ENCODE measurements around the gene NBEAL2.
"Not testable (repeated sequence)": the region's sequence is repeated elsewhere in the genome, so short reads cannot be mapped to it uniquely, and the experiment has no call there.

The NBEAL2 gene

DNA sequence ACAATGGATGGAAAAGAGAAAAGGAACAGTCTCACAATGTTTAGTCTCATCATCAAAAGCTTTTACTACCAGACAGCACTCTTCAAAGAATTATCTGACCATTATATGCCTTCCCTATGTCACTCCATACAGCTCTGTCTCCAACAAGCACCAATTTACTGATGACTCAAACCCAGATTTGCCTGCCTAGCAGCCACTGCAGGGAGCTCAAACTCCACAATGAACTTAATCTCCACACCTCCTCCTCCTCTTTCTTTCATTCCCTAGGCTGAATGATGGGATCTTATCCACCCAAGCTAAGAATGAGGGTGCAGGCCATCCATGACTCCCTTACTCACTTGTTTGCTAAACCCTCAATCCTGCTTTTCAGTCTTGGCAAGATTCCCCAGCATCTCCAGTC is 45.5 kb downstream of the NBEAL2 start:
- Histone ChIP-seq H3K4ac (ENCODE audit: low read length) (no peak overlapping the region), H2AFZ (ENCODE audit: low read length) (no peak overlapping the region), H3K14ac (ENCODE audit: low read length) (no peak overlapping the region), H3K36me3 (replicated peaks in 1 of 2; ENCODE audit: control insufficient read depth in 2 of 2, insufficient read depth in 2 of 2, low read length in 2 of 2) (peaks cover 0 to 34% of the 10 kb centered on the region in 2 donors), H3K79me1 (ENCODE audit: low read depth, low read length) (peaks cover 2% of the 10 kb centered on the region), H4K8ac (ENCODE audit: low read depth, low read length) (no peak overlapping the region), H3K27ac (replicated peaks; ENCODE audit: low read length) (no peak overlapping the region), H2AK5ac (ENCODE audit: low read depth, low read length) (no peak overlapping the region), H3K27me3 (ENCODE audit: control insufficient read depth in 3 of 3, insufficient read depth in 3 of 3, low read depth in 1 of 3, low read length in 3 of 3) (no peaks in the 10 kb centered on the region), H2BK120ac (ENCODE audit: low read depth, low read length) (no peak overlapping the region), H3K4me1 (ENCODE audit: control insufficient read depth in 2 of 2, insufficient read depth in 1 of 2, low read depth in 1 of 2, low read length in 2 of 2) (peaks cover 0 to 5% of the 10 kb centered on the region in 2 donors), H2BK12ac (ENCODE audit: low read length) (no peak overlapping the region), H3K18ac (ENCODE audit: low read length) (no peak overlapping the region), H3K23ac (ENCODE audit: low read depth, low read length, poor library complexity) (no peak overlapping the region), H3K9me3 (replicated peaks in 1 of 2; ENCODE audit: control insufficient read depth in 2 of 2, insufficient read depth in 1 of 2, low read depth in 1 of 2, low read length in 2 of 2) (no peaks in the 10 kb centered on the region), H3K4me3 (ENCODE audit: low read length in 2 of 2) (no peak overlapping the region), H3K4me2 (ENCODE audit: insufficient read depth, low read length, poor library complexity, severe bottlenecking) (no peak overlapping the region), H4K91ac (ENCODE audit: low read depth, low read length, poor library complexity) (no peak overlapping the region), H2BK15ac (ENCODE audit: low read length) (no peak overlapping the region), H3K9ac (ENCODE audit: low read depth, low read length, poor library complexity) (no peak overlapping the region), H2BK5ac (ENCODE audit: low read length) (no peak overlapping the region)
- DNase-seq (ENCODE audit: low spot score), result no peak

DNA sequence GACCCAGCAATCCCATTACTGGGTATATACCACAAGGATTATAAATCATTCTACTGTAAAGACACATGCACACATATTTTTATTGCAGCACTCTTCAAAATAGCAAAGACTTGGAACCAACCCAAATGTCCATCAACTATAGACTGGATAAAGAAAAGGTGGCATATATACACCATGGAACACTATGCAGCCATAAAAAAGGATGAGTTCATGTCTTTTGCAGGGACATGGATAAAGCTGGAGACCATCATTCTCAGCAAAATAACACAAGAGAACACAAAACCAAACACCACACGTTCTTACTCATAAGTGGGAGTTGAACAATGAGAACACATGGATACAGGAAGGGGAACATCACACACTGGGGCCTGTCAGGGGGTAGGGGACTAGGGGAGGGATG is 47.0 kb downstream of the NBEAL2 start:
- H3K4me3 ChIP-seq (ENCODE audit: low read length in 2 of 2); DNase-seq (ENCODE audit: low spot score); H3K4me1 ChIP-seq (ENCODE audit: control insufficient read depth in 2 of 2, insufficient read depth in 1 of 2, low read depth in 1 of 2, low read length in 2 of 2); H2AFZ ChIP-seq (ENCODE audit: low read length); H3K14ac ChIP-seq (ENCODE audit: low read length); H4K8ac ChIP-seq (ENCODE audit: low read depth, low read length); H3K27ac ChIP-seq (replicated peaks; ENCODE audit: low read length); H3K9me3 ChIP-seq (replicated peaks in 1 of 2; ENCODE audit: control insufficient read depth in 2 of 2, insufficient read depth in 1 of 2, low read depth in 1 of 2, low read length in 2 of 2); H2BK15ac ChIP-seq (ENCODE audit: low read length); H2AK5ac ChIP-seq (ENCODE audit: low read depth, low read length); H2BK120ac ChIP-seq (ENCODE audit: low read depth, low read length); H3K18ac ChIP-seq (ENCODE audit: low read length); H2BK12ac ChIP-seq (ENCODE audit: low read length); H3K23ac ChIP-seq (ENCODE audit: low read depth, low read length, poor library complexity); H3K9ac ChIP-seq (ENCODE audit: low read depth, low read length, poor library complexity); H4K91ac ChIP-seq (ENCODE audit: low read depth, low read length, poor library complexity); H3K79me1 ChIP-seq (ENCODE audit: low read depth, low read length); H3K4ac ChIP-seq (ENCODE audit: low read length); H2BK5ac ChIP-seq (ENCODE audit: low read length); H3K27me3 ChIP-seq (ENCODE audit: control insufficient read depth in 3 of 3, insufficient read depth in 3 of 3, low read depth in 1 of 3, low read length in 3 of 3); H3K4me2 ChIP-seq (ENCODE audit: insufficient read depth, low read length, poor library complexity, severe bottlenecking): not testable (repeated sequence)
- WGBS, 2 donors (ENCODE audit: extremely low coverage in 2 of 2, insufficient read length in 2 of 2, insufficient replicate concordance in 1 of 2), result no CpG with 5 or more reads among the region's 1 CpG
- H3K36me3 ChIP-seq (replicated peaks in 1 of 2; ENCODE audit: control insufficient read depth in 2 of 2, insufficient read depth in 2 of 2, low read length in 2 of 2), result peaks cover 0 to 37% of the 10 kb centered on the region in 2 donors

DNA sequence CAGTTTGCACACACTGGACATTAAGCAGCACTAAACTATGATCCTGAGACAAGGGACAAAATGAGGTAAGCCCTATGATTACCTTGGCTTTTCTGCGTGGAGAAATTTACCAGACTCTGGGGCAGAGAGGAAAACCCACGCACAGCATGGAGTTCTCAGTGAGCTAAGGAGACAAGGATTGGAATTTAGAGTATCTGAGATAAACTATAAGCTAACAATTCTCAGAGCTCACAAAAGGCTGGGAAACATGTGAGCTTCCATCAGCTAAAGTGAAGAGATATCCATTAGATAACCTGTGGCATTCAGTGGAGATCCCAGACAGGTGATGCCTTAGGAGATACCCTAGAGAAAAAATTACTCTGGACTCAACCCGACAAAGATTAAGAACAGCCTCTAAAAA is 48.7 kb downstream of the NBEAL2 start:
- Histone ChIP-seq H3K9ac (ENCODE audit: low read depth, low read length, poor library complexity) (no peak overlapping the region), H2AFZ (ENCODE audit: low read length) (no peak overlapping the region), H3K4me1 (ENCODE audit: control insufficient read depth in 2 of 2, insufficient read depth in 1 of 2, low read depth in 1 of 2, low read length in 2 of 2) (peaks cover 0 to 5% of the 10 kb centered on the region in 2 donors), H3K27me3 (ENCODE audit: control insufficient read depth in 3 of 3, insufficient read depth in 3 of 3, low read depth in 1 of 3, low read length in 3 of 3) (no peaks in the 10 kb centered on the region), H3K4me3 (ENCODE audit: low read length in 2 of 2) (no peak overlapping the region), H3K4ac (ENCODE audit: low read length) (no peak overlapping the region), H2BK12ac (ENCODE audit: low read length) (no peak overlapping the region), H2BK15ac (ENCODE audit: low read length) (no peak overlapping the region), H3K79me1 (ENCODE audit: low read depth, low read length) (peaks cover 2% of the 10 kb centered on the region), H4K91ac (ENCODE audit: low read depth, low read length, poor library complexity) (no peak overlapping the region), H3K23ac (ENCODE audit: low read depth, low read length, poor library complexity) (no peak overlapping the region), H3K18ac (ENCODE audit: low read length) (no peak overlapping the region), H2BK5ac (ENCODE audit: low read length) (no peak overlapping the region), H3K14ac (ENCODE audit: low read length) (no peak overlapping the region), H3K27ac (replicated peaks; ENCODE audit: low read length) (no peak overlapping the region), H2AK5ac (ENCODE audit: low read depth, low read length) (no peak overlapping the region), H3K36me3 (replicated peaks in 1 of 2; ENCODE audit: control insufficient read depth in 2 of 2, insufficient read depth in 2 of 2, low read length in 2 of 2) (peaks cover 0 to 51% of the 10 kb centered on the region in 2 donors), H3K4me2 (ENCODE audit: insufficient read depth, low read length, poor library complexity, severe bottlenecking) (no peak overlapping the region), H4K8ac (ENCODE audit: low read depth, low read length) (no peak overlapping the region), H3K9me3 (replicated peaks in 1 of 2; ENCODE audit: control insufficient read depth in 2 of 2, insufficient read depth in 1 of 2, low read depth in 1 of 2, low read length in 2 of 2) (no peaks in the 10 kb centered on the region), H2BK120ac (ENCODE audit: low read depth, low read length) (no peak overlapping the region)
- DNase-seq (ENCODE audit: low spot score), result no peak
- WGBS, 2 donors (ENCODE audit: extremely low coverage in 2 of 2, insufficient read length in 2 of 2, insufficient replicate concordance in 1 of 2), result no CpG with 5 or more reads among the region's 3 CpGs

DNA sequence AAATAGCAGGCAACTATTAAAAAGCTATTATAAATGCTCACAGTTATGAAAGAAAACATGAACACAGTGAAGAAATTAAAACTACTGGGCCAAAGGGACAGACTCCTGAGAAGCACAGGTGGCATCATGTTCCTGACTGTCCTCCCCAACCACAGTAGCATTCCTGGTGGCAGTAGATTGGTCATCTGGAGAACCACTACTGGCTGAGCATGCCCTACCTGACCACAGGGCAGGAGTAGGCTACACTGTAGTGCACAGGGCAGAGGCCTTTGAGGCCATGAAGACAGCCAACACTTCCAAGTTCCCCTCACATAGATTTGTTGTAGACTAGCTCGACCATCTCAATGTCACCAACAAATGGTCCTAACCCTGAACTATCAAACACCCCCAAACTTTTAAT is 49.2 kb downstream of the NBEAL2 start:
- H3K27me3 ChIP-seq (ENCODE audit: control insufficient read depth in 3 of 3, insufficient read depth in 3 of 3, low read depth in 1 of 3, low read length in 3 of 3), result no peaks in the 10 kb centered on the region
- no peak overlapping the region for H3K9ac ChIP-seq (ENCODE audit: low read depth, low read length, poor library complexity)
- peaks cover 0 to 5% of the 10 kb centered on the region in 2 donors for H3K4me1 ChIP-seq (ENCODE audit: control insufficient read depth in 2 of 2, insufficient read depth in 1 of 2, low read depth in 1 of 2, low read length in 2 of 2)
- no peak overlapping the region for H3K18ac ChIP-seq (ENCODE audit: low read length)
- H3K4me3 ChIP-seq (ENCODE audit: low read length in 2 of 2), result no peak overlapping the region
- no peak overlapping the region for H2BK15ac ChIP-seq (ENCODE audit: low read length)
- no peak overlapping the region for H2AFZ ChIP-seq (ENCODE audit: low read length)
- no peak overlapping the region for H2AK5ac ChIP-seq (ENCODE audit: low read depth, low read length)
- H2BK5ac ChIP-seq (ENCODE audit: low read length), result no peak overlapping the region
- H4K91ac ChIP-seq (ENCODE audit: low read depth, low read length, poor library complexity), result no peak overlapping the region
- peaks cover 2% of the 10 kb centered on the region for H3K79me1 ChIP-seq (ENCODE audit: low read depth, low read length)
- H3K14ac ChIP-seq (ENCODE audit: low read length), result no peak overlapping the region
- DNase-seq (ENCODE audit: low spot score), result no peak
- no peak overlapping the region for H4K8ac ChIP-seq (ENCODE audit: low read depth, low read length)
- no peak overlapping the region for H3K4ac ChIP-seq (ENCODE audit: low read length)
- H3K9me3 ChIP-seq (replicated peaks in 1 of 2; ENCODE audit: control insufficient read depth in 2 of 2, insufficient read depth in 1 of 2, low read depth in 1 of 2, low read length in 2 of 2), result no peaks in the 10 kb centered on the region
- no peak overlapping the region for H3K4me2 ChIP-seq (ENCODE audit: insufficient read depth, low read length, poor library complexity, severe bottlenecking)
- H3K23ac ChIP-seq (ENCODE audit: low read depth, low read length, poor library complexity), result no peak overlapping the region
- peaks cover 0 to 54% of the 10 kb centered on the region in 2 donors for H3K36me3 ChIP-seq (replicated peaks in 1 of 2; ENCODE audit: control insufficient read depth in 2 of 2, insufficient read depth in 2 of 2, low read length in 2 of 2)
- no CpG with 5 or more reads among the region's 1 CpG for WGBS, 2 donors (ENCODE audit: extremely low coverage in 2 of 2, insufficient read length in 2 of 2, insufficient replicate concordance in 1 of 2)
- no peak overlapping the region for H3K27ac ChIP-seq (replicated peaks; ENCODE audit: low read length)
- H2BK12ac ChIP-seq (ENCODE audit: low read length), result no peak overlapping the region
- H2BK120ac ChIP-seq (ENCODE audit: low read depth, low read length), result no peak overlapping the region
